GM23338 (cell line): Measurements from ENCODE around the gene TRDN. TPM values are rescaled to one million over a fixed set of nuclear protein-coding genes. Genes with fewer than 3 reads are reported as not detected.

Experiments
- ATAC-seq: fragments of 200-7000 bp; cut with Tn5 transposase; 3 replicates; pipeline ENCODE4 v1.9.1; 2020
- DNase-seq: peaks from one replicate; pipeline ENCODE4 v3.0.0-alpha.2; 2015; ENCODE audit warnings: low spot score
- H2AFZ ChIP-seq: fragments of 200-600 bp; sonication (generic); 2 replicates; pipeline ENCODE4 v1.8.0; 2016; ENCODE audit warnings: antibody characterized with exemption, mild to moderate bottlenecking, moderate library complexity
- H3F3A ChIP-seq: fragments of 200-600 bp; sonication (generic); replicated peaks from 2 replicates; pipeline ENCODE4 v1.8.0; 2017; ENCODE audit warnings: antibody characterized with exemption, mixed run types, low read depth
- H3K27ac ChIP-seq: fragments of 200-600 bp; sonication (generic); 2 replicates; pipeline ENCODE4 v1.6.1; 2016; ENCODE audit warnings: low read depth
- H3K27me3 ChIP-seq: fragments of 200-600 bp; sonication (generic); 2 replicates; pipeline ENCODE4 v1.8.0; 2016; ENCODE audit warnings: mild to moderate bottlenecking, mixed run types, moderate library complexity; ENCODE audit not compliant: insufficient read depth
- H3K36me3 ChIP-seq: fragments of 200-600 bp; sonication (generic); 2 replicates; pipeline ENCODE4 v1.8.0; 2016; ENCODE audit warnings: mild to moderate bottlenecking; ENCODE audit not compliant: insufficient read depth
- H3K4me1 ChIP-seq: fragments of 200-600 bp; sonication (generic); 2 replicates; pipeline ENCODE4 v1.8.0; 2016; ENCODE audit warnings: mild to moderate bottlenecking, moderate library complexity; ENCODE audit not compliant: insufficient read depth
- H3K4me2 ChIP-seq: fragments of 200-600 bp; sonication (generic); 2 replicates; pipeline ENCODE4 v1.7.1; 2017; ENCODE audit warnings: mixed run types
- H3K4me3 ChIP-seq: fragments of 200-600 bp; sonication (generic); 2 replicates; pipeline ENCODE4 v1.6.1; 2016; ENCODE audit warnings: mixed run types
- H3K79me2 ChIP-seq: fragments of 200-600 bp; sonication (generic); replicated peaks from 2 replicates; pipeline ENCODE4 v1.8.0; 2017; ENCODE audit warnings: mild to moderate bottlenecking; ENCODE audit not compliant: insufficient read depth
- H3K9me2 ChIP-seq: fragments of 200-600 bp; sonication (generic); 2 replicates; pipeline ENCODE4 v1.8.0; 2017; ENCODE audit not compliant: insufficient read depth
- H4K20me1 ChIP-seq: fragments of 200-600 bp; sonication (generic); replicated peaks from 2 replicates; pipeline ENCODE4 v1.8.0; 2017; ENCODE audit warnings: mild to moderate bottlenecking; ENCODE audit not compliant: insufficient read depth
- H3K27ac Mint-ChIP-seq: 2 replicates; pipeline ENCODE4 v1.8.0; 2020; ENCODE audit warnings: inconsistent platforms, mild to moderate bottlenecking, moderate library complexity, mixed read lengths
- H3K27me3 Mint-ChIP-seq: 3 replicates; pipeline ENCODE4 v1.8.0; 2022; ENCODE audit warnings: low read depth, mild to moderate bottlenecking, moderate library complexity, mixed read lengths, inconsistent platforms; ENCODE audit not compliant: insufficient read depth, poor library complexity
- H3K36me3 Mint-ChIP-seq: 3 replicates; pipeline ENCODE4 v1.8.0; 2021; ENCODE audit warnings: low read depth, mild to moderate bottlenecking, inconsistent platforms, moderate library complexity, mixed read lengths
- H3K4me1 Mint-ChIP-seq: 3 replicates; pipeline ENCODE4 v1.8.0; 2020; ENCODE audit warnings: mild to moderate bottlenecking, inconsistent platforms, mixed read lengths
- H3K4me3 Mint-ChIP-seq: 3 replicates; pipeline ENCODE4 v1.8.0; 2021; ENCODE audit warnings: moderate library complexity, mild to moderate bottlenecking, inconsistent platforms, mixed read lengths
- H3K9me3 Mint-ChIP-seq: 3 replicates; pipeline ENCODE4 v1.8.0; 2020; ENCODE audit warnings: moderate library complexity, mild to moderate bottlenecking, inconsistent platforms, mixed read lengths
- CREB1 ChIP-seq: fragments of 250-450 bp; sonication (Bioruptor Pico); IDR thresholded peaks from 2 replicates; pipeline ENCODE4 v1.5.0; 2020; ENCODE audit warnings: low read depth, mild to moderate bottlenecking, moderate library complexity
- EZH2 ChIP-seq: fragments of 200-600 bp; sonication (generic); IDR thresholded peaks from one replicate; pipeline ENCODE4 v1.8.0; 2017; ENCODE audit warnings: antibody characterized with exemption, mild to moderate bottlenecking, low read depth; ENCODE audit not compliant: unreplicated experiment
- EZH2phosphoT487 ChIP-seq: fragments of 200-600 bp; sonication (generic); IDR thresholded peaks from one replicate; pipeline ENCODE4 v1.8.1; 2018; ENCODE audit warnings: antibody characterized with exemption; ENCODE audit not compliant: unreplicated experiment
- JUNB ChIP-seq: IDR thresholded peaks from one replicate; pipeline ENCODE4 v1.6.1; 2016; ENCODE audit warnings: antibody characterized with exemption; ENCODE audit not compliant: unreplicated experiment
- NANOG ChIP-seq: IDR thresholded peaks from 2 replicates; pipeline ENCODE4 v1.6.1; 2016; ENCODE audit warnings: antibody characterized with exemption, borderline replicate concordance
- POLR2AphosphoS5 ChIP-seq: IDR thresholded peaks from 2 replicates; pipeline ENCODE4 v1.6.1; 2016; ENCODE audit warnings: antibody characterized with exemption, low read depth
- REST ChIP-seq: IDR thresholded peaks from one replicate; pipeline ENCODE4 v1.6.1; 2018; ENCODE audit warnings: antibody characterized with exemption; ENCODE audit not compliant: unreplicated experiment
- STAT1 ChIP-seq: IDR thresholded peaks from one replicate; pipeline ENCODE4 v1.6.1; 2016; ENCODE audit warnings: antibody characterized with exemption; ENCODE audit not compliant: unreplicated experiment
- ZNF114 ChIP-seq: fragments of 250-450 bp; sonication (Bioruptor Pico); IDR thresholded peaks from 2 replicates; pipeline ENCODE4 v1.5.0; 2020; ENCODE audit warnings: mild to moderate bottlenecking, moderate library complexity
- ZNF331 ChIP-seq: fragments of 250-450 bp; sonication (Bioruptor Pico); IDR thresholded peaks from 2 replicates; pipeline ENCODE4 v1.5.0; 2020; ENCODE audit warnings: low read depth, mild to moderate bottlenecking, moderate library complexity
- ZNF462 ChIP-seq: fragments of 250-450 bp; sonication (Bioruptor Pico); IDR thresholded peaks from 2 replicates; pipeline ENCODE4 v1.5.0; 2020; ENCODE audit warnings: mild to moderate bottlenecking, moderate library complexity
- polyA plus RNA-seq: library from polyadenylated mRNA; unstranded; fragments of >200 nt; fragmentation: Nextera tagmentation; extraction: Ambion mirVana; gene quantifications from 2 replicates; pipeline ENCODE4 v1.2.1, GENCODE V29; 2016
- total RNA-seq: library from RNA; depleted of rRNA; stranded (reverse); fragments of >200 nt; shearing (Covaris generic); gene quantifications from 2 replicates; pipeline ENCODE4 v1.2.3, GENCODE V29; 2014
- TF ChIP-seq, protein P1 (sequence below): IDR thresholded peaks from 2 replicates; pipeline ENCODE4 v1.6.1; 2016; ENCODE audit warnings: antibody characterized with exemption
- TF ChIP-seq, protein P2 (sequence below), 2 experiments: fragments of 200-600 bp in 1 of 2; sonication (generic) in 1 of 2; conservative IDR thresholded peaks; 2 replicates each; pipeline versions ENCODE4 v1.5.1 to v1.6.1; 2016 to 2017; ENCODE audit warnings: antibody characterized with exemption in 2 of 2, low read depth in 2 of 2, mild to moderate bottlenecking in 2 of 2, moderate library complexity in 1 of 2

The TRDN gene
- total and polyA plus RNA-seq, 2 experiments from 2014 or later: 35.5 to 137 TPM

DNA sequence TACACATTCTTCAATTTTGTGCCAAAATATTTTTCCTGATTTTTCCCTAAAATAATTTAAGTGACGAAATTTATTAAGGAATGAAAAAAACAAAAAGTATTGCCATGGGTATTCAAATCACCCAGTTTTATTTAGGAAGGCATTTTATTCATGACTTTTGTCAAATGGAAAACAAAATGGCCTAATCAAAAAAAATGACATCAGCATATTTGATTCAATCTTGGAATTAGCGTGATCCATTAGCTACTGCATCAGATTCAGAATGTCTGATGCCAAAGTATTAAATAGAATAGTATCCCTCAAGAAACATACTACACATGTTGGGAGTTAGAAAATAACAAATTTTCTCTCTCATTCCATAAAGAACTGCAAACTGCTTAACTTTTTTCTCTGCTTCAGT, 129.2 kb downstream of the TRDN start:
- Histone ChIP-seq H4K20me1 (no peaks in the 10 kb centered on the region), H3K79me2 (no peaks in the 10 kb centered on the region), H3K27ac (no peak overlapping the region), H3K9me2 (no peaks in the 10 kb centered on the region), H3K4me1 (no peaks in the 10 kb centered on the region), H3K4me3 (no peak overlapping the region), H3K27me3 (no peaks in the 10 kb centered on the region), H3F3A (no peaks in the 10 kb centered on the region), H3K4me2 (no peak overlapping the region), H2AFZ (no peak overlapping the region), H3K36me3 (no peaks in the 10 kb centered on the region)
- H3K27me3 Mint-ChIP-seq: no peaks in the 10 kb centered on the region
- no peaks in the 10 kb centered on the region for H3K36me3 Mint-ChIP-seq
- DNase-seq: no peak
- TF ChIP-seq EZH2phosphoT487 (no peak), EZH2 (no peak), ZNF331 (no peak), ZNF114 (CRISPR knock-in tag) (no peak), CREB1 (CRISPR knock-in tag) (no peak), ZNF462 (no peak), STAT1 (no peak), NANOG (no peak), REST (no peak), JUNB (no peak), POLR2AphosphoS5 (no peak)
- TF ChIP-seq, protein P1, sequence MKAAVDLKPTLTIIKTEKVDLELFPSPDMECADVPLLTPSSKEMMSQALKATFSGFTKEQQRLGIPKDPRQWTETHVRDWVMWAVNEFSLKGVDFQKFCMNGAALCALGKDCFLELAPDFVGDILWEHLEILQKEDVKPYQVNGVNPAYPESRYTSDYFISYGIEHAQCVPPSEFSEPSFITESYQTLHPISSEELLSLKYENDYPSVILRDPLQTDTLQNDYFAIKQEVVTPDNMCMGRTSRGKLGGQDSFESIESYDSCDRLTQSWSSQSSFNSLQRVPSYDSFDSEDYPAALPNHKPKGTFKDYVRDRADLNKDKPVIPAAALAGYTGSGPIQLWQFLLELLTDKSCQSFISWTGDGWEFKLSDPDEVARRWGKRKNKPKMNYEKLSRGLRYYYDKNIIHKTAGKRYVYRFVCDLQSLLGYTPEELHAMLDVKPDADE: no peak
- TF ChIP-seq, protein P2, sequence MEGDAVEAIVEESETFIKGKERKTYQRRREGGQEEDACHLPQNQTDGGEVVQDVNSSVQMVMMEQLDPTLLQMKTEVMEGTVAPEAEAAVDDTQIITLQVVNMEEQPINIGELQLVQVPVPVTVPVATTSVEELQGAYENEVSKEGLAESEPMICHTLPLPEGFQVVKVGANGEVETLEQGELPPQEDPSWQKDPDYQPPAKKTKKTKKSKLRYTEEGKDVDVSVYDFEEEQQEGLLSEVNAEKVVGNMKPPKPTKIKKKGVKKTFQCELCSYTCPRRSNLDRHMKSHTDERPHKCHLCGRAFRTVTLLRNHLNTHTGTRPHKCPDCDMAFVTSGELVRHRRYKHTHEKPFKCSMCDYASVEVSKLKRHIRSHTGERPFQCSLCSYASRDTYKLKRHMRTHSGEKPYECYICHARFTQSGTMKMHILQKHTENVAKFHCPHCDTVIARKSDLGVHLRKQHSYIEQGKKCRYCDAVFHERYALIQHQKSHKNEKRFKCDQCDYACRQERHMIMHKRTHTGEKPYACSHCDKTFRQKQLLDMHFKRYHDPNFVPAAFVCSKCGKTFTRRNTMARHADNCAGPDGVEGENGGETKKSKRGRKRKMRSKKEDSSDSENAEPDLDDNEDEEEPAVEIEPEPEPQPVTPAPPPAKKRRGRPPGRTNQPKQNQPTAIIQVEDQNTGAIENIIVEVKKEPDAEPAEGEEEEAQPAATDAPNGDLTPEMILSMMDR (conservative IDR thresholded peaks at IDR 0.05; ENCODE audit: low read depth in 2 of 2): no peak
- H3K27ac Mint-ChIP-seq: no peak overlapping the region
- H3K4me1 Mint-ChIP-seq: peaks cover 6% of the 10 kb centered on the region; the same call in 2 of the 3 replicates
- H3K4me3 Mint-ChIP-seq: no peak overlapping the region
- no peaks in the 10 kb centered on the region for H3K9me3 Mint-ChIP-seq
- ATAC-seq: no peak
